PC-9 (cell line): ENCODE results near the gene SARS2. TPM values are rescaled to one million over a fixed set of nuclear protein-coding genes. Genes with fewer than 3 reads are reported as not detected.

Experiments used
- BruUV-seq: library from RNA; stranded (reverse); fragments of 400-500 nt; replicated peaks from 2 replicates; lab custom pipeline; 2021; lab: Mats Ljungman, UMichigan
- CTCF ChIA-PET: fragments of 300-600 bp; sonication (Branson Sonifier 250); formaldehyde crosslinking; loops from one replicate; lab custom pipeline; 2022; ENCODE audit warnings: antibody characterized with exemption; lab: Charles Lee
- POLR2A ChIA-PET: fragments of 300-600 bp; sonication (Branson Sonifier 250); formaldehyde crosslinking; loops from one replicate; lab custom pipeline; 2022; ENCODE audit warnings: antibody characterized with exemption; ENCODE audit not compliant: unreplicated experiment; lab: Charles Lee
- DNase-seq, 2 experiments: peaks; one replicate each; pipeline versions ENCODE4 v3.0.0 to v3.0.0-alpha.2; 2015 to 2022; ENCODE audit warnings: mixed read lengths in 1 of 2
- H2AFZ ChIP-seq: fragments of 200-600 bp; sonication (generic); 2 replicates; pipeline ENCODE4 v1.8.1; 2017; ENCODE audit warnings: antibody characterized with exemption
- H3F3A ChIP-seq: fragments of 200-600 bp; sonication (generic); 2 replicates; pipeline ENCODE4 v1.8.1; 2017; ENCODE audit warnings: antibody characterized with exemption, mild to moderate bottlenecking, low read depth; ENCODE audit not compliant: insufficient read depth
- H3K27ac ChIP-seq: fragments of 200-600 bp; sonication (generic); 2 replicates; pipeline ENCODE4 v1.6.1; 2016; ENCODE audit warnings: mixed run types
- H3K27me3 ChIP-seq: fragments of 200-600 bp; sonication (generic); 2 replicates; pipeline ENCODE4 v1.6.1; 2016; ENCODE audit warnings: low read depth, mixed run types; ENCODE audit not compliant: insufficient read depth
- H3K36me3 ChIP-seq: fragments of 200-600 bp; sonication (generic); 2 replicates; pipeline ENCODE4 v1.6.1; 2016; ENCODE audit warnings: low read depth, mixed run types
- H3K4me1 ChIP-seq: fragments of 200-600 bp; sonication (generic); replicated peaks from 2 replicates; pipeline ENCODE4 v1.6.1; 2016; ENCODE audit warnings: mixed run types; ENCODE audit not compliant: insufficient read depth
- H3K4me2 ChIP-seq: fragments of 200-600 bp; sonication (generic); 2 replicates; pipeline ENCODE4 v1.6.1; 2017; ENCODE audit warnings: mixed run types
- H3K4me3 ChIP-seq: fragments of 200-600 bp; sonication (generic); 2 replicates; pipeline ENCODE4 v1.6.1; 2016; ENCODE audit warnings: mixed run types
- H3K79me2 ChIP-seq: fragments of 200-600 bp; sonication (generic); 2 replicates; pipeline ENCODE4 v1.6.1; 2017; ENCODE audit warnings: low read depth, mixed run types
- H3K9me2 ChIP-seq: fragments of 200-600 bp; sonication (generic); 2 replicates; pipeline ENCODE4 v1.8.1; 2017; ENCODE audit warnings: mild to moderate bottlenecking; ENCODE audit not compliant: insufficient read depth
- H3K9me3 ChIP-seq: fragments of 200-600 bp; sonication (generic); 2 replicates; pipeline ENCODE4 v1.8.1; 2016; ENCODE audit warnings: low read depth; ENCODE audit not compliant: insufficient read depth
- H4K20me1 ChIP-seq: fragments of 200-600 bp; sonication (generic); 2 replicates; pipeline ENCODE4 v1.8.1; 2017; ENCODE audit not compliant: insufficient read depth
- EZH2 ChIP-seq: fragments of 200-600 bp; sonication (generic); IDR thresholded peaks from 2 replicates; pipeline ENCODE4 v1.8.0; 2017; ENCODE audit warnings: antibody characterized with exemption, low read depth
- intact Hi-C: fragments of 100-400 bp; cut with micrococcal nuclease; formaldehyde crosslinking; loops from one replicate; pipeline ENCODE4 v1.10.0; 2022; ENCODE audit not compliant: unreplicated experiment
- total RNA-seq: library from RNA; stranded (reverse); gene quantifications from 2 replicates; pipeline ENCODE4 v1.2.3, GENCODE V29; 2021
- TF ChIP-seq, protein P1 (sequence below): fragments of 200-600 bp; sonication (generic); conservative IDR thresholded peaks from 2 replicates; pipeline ENCODE4 v1.6.1; 2017; ENCODE audit warnings: mixed run types, antibody characterized with exemption, mild to moderate bottlenecking, moderate library complexity

The SARS2 gene
- total RNA-seq, 1 experiment from 2014 or later: 33.7 TPM

DNA sequence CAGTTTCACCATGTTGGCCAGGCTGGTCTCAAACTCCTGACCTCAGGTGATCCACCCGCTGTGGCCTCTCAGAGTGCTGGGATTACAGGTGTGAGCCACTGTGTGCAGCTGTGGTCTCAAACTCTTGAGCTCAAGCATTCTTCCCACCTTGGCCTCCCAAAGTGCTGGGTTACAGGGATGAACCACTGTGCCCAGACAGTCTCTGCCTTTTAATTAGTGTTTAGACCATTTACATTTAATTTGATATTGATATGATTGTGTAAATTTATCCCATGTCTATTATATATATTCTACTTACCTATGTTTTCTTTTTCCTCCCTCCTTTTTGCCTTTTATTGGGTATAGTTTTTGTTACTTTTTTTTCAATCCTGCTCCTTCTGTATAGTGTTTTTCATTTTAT, 28.9 kb downstream of the SARS2 start:
- Histone ChIP-seq H3K79me2 (peaks cover 24% of the 10 kb centered on the region), H3F3A (no peaks in the 10 kb centered on the region), H3K27me3 (no peaks in the 10 kb centered on the region), H3K9me3 (0 out of 2 replicates have a peak, but pooled peaks cover 3% of the 10 kb centered on the region), H3K4me2 (no peak overlapping the region), H3K4me3 (no peak overlapping the region), H2AFZ (no peak overlapping the region), H3K9me2 (no peaks in the 10 kb centered on the region), H3K27ac (no peak overlapping the region), H4K20me1 (no peaks in the 10 kb centered on the region), H3K4me1 (peaks cover 16% of the 10 kb centered on the region), H3K36me3 (no peaks in the 10 kb centered on the region)
- ChIA-PET POLR2A (no interaction called here), CTCF (interaction anchor here (0.6 kb wide), 1 partner anchor 1411 kb away, joined by 3 read pairs; no protein-coding TSS in a partner anchor)
- TF ChIP-seq, protein P1, sequence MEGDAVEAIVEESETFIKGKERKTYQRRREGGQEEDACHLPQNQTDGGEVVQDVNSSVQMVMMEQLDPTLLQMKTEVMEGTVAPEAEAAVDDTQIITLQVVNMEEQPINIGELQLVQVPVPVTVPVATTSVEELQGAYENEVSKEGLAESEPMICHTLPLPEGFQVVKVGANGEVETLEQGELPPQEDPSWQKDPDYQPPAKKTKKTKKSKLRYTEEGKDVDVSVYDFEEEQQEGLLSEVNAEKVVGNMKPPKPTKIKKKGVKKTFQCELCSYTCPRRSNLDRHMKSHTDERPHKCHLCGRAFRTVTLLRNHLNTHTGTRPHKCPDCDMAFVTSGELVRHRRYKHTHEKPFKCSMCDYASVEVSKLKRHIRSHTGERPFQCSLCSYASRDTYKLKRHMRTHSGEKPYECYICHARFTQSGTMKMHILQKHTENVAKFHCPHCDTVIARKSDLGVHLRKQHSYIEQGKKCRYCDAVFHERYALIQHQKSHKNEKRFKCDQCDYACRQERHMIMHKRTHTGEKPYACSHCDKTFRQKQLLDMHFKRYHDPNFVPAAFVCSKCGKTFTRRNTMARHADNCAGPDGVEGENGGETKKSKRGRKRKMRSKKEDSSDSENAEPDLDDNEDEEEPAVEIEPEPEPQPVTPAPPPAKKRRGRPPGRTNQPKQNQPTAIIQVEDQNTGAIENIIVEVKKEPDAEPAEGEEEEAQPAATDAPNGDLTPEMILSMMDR: no peak
- no peak for TF ChIP-seq EZH2
- intact Hi-C loops: no loop called here
- DNase-seq: no peak
- BruUV-seq: no TSS peak

DNA sequence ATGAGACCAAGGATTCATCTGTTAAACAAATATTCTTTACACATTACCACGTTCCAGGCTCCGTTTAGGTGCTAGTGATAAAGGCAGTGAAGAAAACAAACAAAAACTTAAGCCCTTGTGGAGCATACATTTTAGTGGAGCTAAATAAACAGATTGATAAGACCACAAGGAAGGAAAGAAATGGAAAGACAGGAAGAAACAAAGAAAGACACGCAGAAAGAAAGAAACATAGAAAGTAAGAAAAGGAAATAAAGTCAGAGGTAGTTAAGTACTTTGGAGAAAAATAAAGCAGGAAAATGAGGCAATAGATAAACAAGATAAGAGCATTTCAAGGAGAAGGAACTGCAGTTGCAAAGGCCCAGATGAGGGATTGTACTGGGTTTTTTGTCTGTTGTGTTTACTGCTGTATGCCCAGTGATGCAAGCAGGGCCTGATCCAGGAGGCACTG, 29.8 kb downstream of the SARS2 start:
- 0 out of 2 replicates have a peak, but pooled peaks cover 3% of the 10 kb centered on the region for H3K9me3 ChIP-seq
- POLR2A ChIA-PET: interaction anchor here (0.6 to 0.9 kb wide), 4 partner anchors 36 to 475 kb away, joined by 5 to 26 read pairs (median 6); partner anchors contain the start of gene RASGRP4
- DNase-seq: no peak
- H3K4me1 ChIP-seq: peaks cover 16% of the 10 kb centered on the region
- H3K36me3 ChIP-seq: no peaks in the 10 kb centered on the region
- H3K4me2 ChIP-seq: peak overlapping the region; percentile 84
- CTCF ChIA-PET: interaction anchor here (0.6 kb wide), 1 partner anchor 564 kb away, joined by 5 read pairs; no protein-coding TSS in a partner anchor
- H3K27ac ChIP-seq: peak overlapping the region; percentile 64
- H3F3A ChIP-seq: no peaks in the 10 kb centered on the region
- TF ChIP-seq, protein P1: no peak
- no peak for TF ChIP-seq EZH2
- BruUV-seq: no TSS peak
- H3K79me2 ChIP-seq: peaks cover 24% of the 10 kb centered on the region
- no peaks in the 10 kb centered on the region for H3K27me3 ChIP-seq
- intact Hi-C loops: loop anchor here (1.0 kb wide), 1 partner anchor 30 kb away; the partner anchor contains the start of genes MRPS12 and SARS2
- H3K4me3 ChIP-seq: peak overlapping the region; percentile 62
- H2AFZ ChIP-seq: peak overlapping the region; percentile 80
- no peaks in the 10 kb centered on the region for H4K20me1 ChIP-seq
- H3K9me2 ChIP-seq: no peaks in the 10 kb centered on the region

DNA sequence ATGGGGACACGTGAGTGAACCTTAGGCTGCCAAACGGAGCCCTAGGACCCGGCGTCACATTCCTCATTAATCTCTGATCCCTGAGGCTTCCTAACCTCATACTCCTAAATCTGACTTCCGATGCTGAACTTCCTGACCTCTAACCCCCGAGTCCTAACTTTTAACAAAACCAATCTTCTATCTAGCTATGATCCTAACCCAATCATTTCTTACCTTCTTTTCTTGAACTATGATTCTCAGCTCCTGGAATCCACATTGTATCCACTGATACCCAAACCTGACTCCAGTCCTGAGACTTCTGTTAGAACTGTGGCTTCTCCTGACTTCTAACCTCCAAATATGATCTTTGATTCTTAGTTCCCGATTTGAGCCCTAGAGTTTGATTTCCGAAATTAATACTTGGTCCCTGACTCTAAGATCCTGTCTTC, 30.3 kb downstream of the SARS2 start:
- H3K36me3 ChIP-seq: no peaks in the 10 kb centered on the region
- H3K79me2 ChIP-seq: peaks cover 24% of the 10 kb centered on the region
- H3K9me2 ChIP-seq: no peaks in the 10 kb centered on the region
- no peaks in the 10 kb centered on the region for H4K20me1 ChIP-seq
- POLR2A ChIA-PET: interaction anchor here (0.5 to 0.9 kb wide), 9 partner anchors 12 to 495 kb away, joined by 3 to 26 read pairs (median 6); partner anchors contain the start of genes CCER2 and RASGRP4
- CTCF ChIA-PET: no interaction called here
- peak overlapping the region; percentile 62 for H3K4me3 ChIP-seq
- intact Hi-C loops: loop anchor here (1.0 kb wide), 1 partner anchor 30 kb away; the partner anchor contains the start of genes MRPS12 and SARS2
- peak overlapping the region; percentile 84 for H3K4me2 ChIP-seq
- no peaks in the 10 kb centered on the region for H3K27me3 ChIP-seq
- H2AFZ ChIP-seq: peak overlapping the region; percentile 80
- H3K27ac ChIP-seq: peak overlapping the region; percentile 64
- no peak for DNase-seq
- H3F3A ChIP-seq: no peaks in the 10 kb centered on the region
- H3K9me3 ChIP-seq: 0 out of 2 replicates have a peak, but pooled peaks cover 3% of the 10 kb centered on the region
- H3K4me1 ChIP-seq: peaks cover 16% of the 10 kb centered on the region
- TF ChIP-seq, protein P1: no peak
- no peak for TF ChIP-seq EZH2
- BruUV-seq: TSS peak; percentile 61
